Activated naive CD4-positive, alpha-beta T cell treated with anti-CD3 and anti-CD28 coated beads, Interleukin-2, amount 10 ng/mL, durations not matched to agents 5 hours and 36 hours (primary cell): ENCODE results near the gene SPATA4. TPM values are rescaled to one million over a fixed set of nuclear protein-coding genes. Genes with fewer than 3 reads are reported as not detected.

Experiments used
- total RNA-seq, 2 experiments: library from RNA; stranded (reverse); gene quantifications; one replicate each; pipeline ENCODE4 v1.2.3, GENCODE V29; 2021

The SPATA4 gene
- not detected for total RNA-seq

GRCh38 chr4:176195184-176195978 is at the start of gene SPATA4:
Gene SPATA4, minus strand, starts transcription at chr4:176195585. Its CDS starts 23 bp downstream, at chr4:176195562.

Other genes with a start within 250 kb of the SPATA4 start
- gene WDR17, start 129.7 kb downstream of the SPATA4 start, total RNA-seq = under 1 TPM; 0.25 to 0.39 TPM
- gene ASB5, start 73.6 kb upstream of the SPATA4 start, total RNA-seq = not detected
- gene SPCS3, start 124.4 kb upstream of the SPATA4 start, total RNA-seq = 100 to 1,000 TPM; 178 to 186 TPM